H1 (cell line): Measurements from ENCODE around the gene PET117. TPM values are rescaled to one million over a fixed set of nuclear protein-coding genes. Genes with fewer than 3 reads are reported as not detected.

ENCODE experiments used
- ASH2L ChIP-seq: fragments of 200-600, 300-600 bp; sonication (generic); IDR thresholded peaks from one replicate; pipeline ENCODE4 v1.7.1; 2017; ENCODE audit warnings: low read length
- CBX8 ChIP-seq: fragments of 300-800, 300-1000 bp; sonication (generic); IDR thresholded peaks from 2 replicates; pipeline ENCODE4 v1.7.1; 2016; ENCODE audit warnings: low read depth, low read length, borderline replicate concordance
- EZH2 ChIP-seq: fragments of 200-600 bp; sonication (generic); IDR thresholded peaks from 2 replicates; pipeline ENCODE4 v1.7.1; 2012; ENCODE audit warnings: low read depth, mild to moderate bottlenecking, moderate library complexity, low read length, inconsistent platforms; ENCODE audit not compliant: severe bottlenecking
- PHF8 ChIP-seq: fragments of 200-600 bp; sonication (generic); conservative IDR thresholded peaks from 2 replicates; pipeline ENCODE4 v1.7.1; 2012; ENCODE audit warnings: low read depth, mild to moderate bottlenecking, inconsistent platforms, low read length, moderate library complexity
- polyA plus RNA-seq, 7 experiments: library from polyadenylated mRNA; depleted of rRNA in 3 of 7; stranded (reverse) in 5 of 7; unstranded in 2 of 7; fragments of >200 nt in 5 of 7; fragments of 200-250 nt in 2 of 7; gene quantifications; 1 replicate in 5 of 7; 2 replicates in 1 of 7; 4 replicates in 1 of 7; pipeline versions ENCODE4 v1.2.1 to v1.2.3, GENCODE V29; 2011 to 2013; ENCODE audit warnings: missing spikeins in 2 of 7, mixed read lengths in 2 of 7
- total RNA-seq: library from RNA; stranded (reverse); fragmentation: NEBNext Ultra II Directional; extraction: Animal tissue kit (Norgen Biotek cat#: 25700); gene quantifications from 2 replicates; pipeline ENCODE4 v1.2.1, GENCODE V29; 2021

PET117 gene
- total and polyA plus RNA-seq, 2 of the 8 experiments (the other 6 are each of a cell fraction or from before 2014, with no cell fraction given), result 9.1 to 23.8 TPM

DNA sequence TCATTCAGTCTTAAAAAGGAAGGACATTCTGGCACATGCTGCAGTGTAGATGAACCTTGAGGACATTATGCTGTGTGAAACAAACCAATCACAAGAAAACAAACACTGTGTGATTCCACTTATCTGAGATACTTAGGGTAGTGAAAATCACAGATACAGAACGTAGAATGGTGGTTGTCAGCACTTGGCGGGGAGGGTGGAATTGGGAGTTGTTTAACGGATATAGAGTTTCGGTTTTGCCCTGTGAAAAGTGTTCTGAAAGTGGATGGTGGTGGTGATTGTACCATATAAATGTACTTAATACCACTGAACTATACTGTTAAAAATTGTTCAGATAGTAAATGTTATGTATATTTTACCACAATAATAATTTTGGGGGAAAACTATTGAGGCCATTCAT is 18.4 kb downstream of the PET117 start (continued):
- TF ChIP-seq EZH2, result no peak
- TF ChIP-seq CBX8, result no peak
- TF ChIP-seq PHF8, result no peak
- no peak for TF ChIP-seq ASH2L
